GM21526 (cell line): Measurements from ENCODE around the gene SPAG17.

Experiments used
- ATAC-seq: cut with Tn5 transposase; IDR thresholded peaks from one replicate; pipeline ENCODE4 v1.9.1; 2021; ENCODE audit warnings: moderate library complexity; ENCODE audit not compliant: unreplicated experiment, low FRiP score

SPAG17 gene

DNA sequence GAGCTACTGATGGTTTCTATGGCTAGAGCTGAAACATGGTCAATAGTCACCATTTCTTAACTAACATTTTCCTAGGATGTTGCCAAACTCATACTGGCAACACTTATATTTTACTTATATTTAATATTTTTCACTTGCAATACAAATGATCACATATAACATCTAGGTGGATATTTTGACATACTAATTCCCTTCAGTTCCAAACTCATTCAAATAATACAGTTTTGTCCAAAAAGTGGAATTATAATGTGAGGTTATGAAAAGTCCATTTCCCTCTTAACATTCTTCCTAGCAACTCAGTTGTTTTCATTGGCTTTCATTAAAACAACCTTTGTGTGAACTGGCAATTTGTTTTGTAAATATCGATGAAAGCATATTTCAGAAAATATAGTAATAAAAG is 16.0 kb downstream of the SPAG17 start:
- no peak for ATAC-seq

DNA sequence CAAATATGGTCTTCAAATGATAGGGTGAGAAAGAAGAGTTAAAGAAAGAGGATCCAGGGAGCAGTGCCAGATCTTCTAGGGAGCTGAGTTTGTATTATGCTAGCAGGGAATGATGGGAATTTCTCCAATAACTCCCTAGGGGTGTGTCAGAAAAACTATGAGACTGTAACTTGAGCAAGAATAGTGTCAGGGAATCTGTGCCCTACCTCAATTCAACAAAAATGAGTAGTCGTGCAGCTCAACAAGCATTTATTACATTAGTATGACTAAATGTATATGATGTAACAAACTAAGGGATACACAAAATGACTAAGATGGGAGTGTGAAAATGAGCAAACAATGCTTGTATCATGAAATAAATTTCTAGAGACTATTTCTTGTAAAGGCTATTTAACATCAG is 24.2 kb downstream of the SPAG17 start:
- no peak for ATAC-seq

DNA sequence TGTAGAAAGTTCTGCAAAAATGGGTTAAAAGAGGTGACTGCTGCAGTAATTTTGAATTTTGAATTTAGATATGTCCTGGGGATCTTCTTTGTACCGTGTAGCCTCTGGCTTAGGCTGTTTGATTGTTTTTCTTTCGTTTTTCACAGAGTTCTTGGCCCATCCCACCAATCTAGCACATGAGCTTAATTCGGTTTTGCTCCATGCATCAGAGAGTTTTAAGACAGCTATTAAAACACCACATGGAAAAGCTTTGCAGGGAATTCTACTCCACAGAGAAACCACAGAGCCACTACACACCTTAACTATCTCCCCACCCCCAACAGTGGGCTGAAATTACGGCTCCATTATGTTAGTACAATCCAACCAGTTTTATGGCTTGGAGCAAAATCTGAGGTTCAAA is 25.5 kb downstream of the SPAG17 start:
- no peak for ATAC-seq

DNA sequence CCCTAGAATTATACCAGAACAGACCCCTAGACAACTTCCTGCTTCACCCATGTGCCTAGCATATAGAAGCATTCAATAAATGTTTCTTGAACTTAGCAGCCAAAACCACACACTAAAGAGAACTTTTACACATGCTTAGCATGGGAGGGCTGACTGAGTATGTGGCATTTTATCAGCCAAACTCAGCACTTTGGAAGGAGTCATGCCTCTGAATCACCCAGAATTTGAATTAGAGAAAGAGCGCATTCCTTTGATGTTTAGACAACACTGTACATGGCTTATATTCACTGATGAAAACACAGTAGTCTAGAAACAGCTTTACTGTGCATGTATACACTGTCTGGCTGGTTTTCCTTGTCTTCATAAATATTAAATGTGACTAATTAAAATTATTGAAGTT is 26.1 kb downstream of the SPAG17 start:
- ATAC-seq: no peak

DNA sequence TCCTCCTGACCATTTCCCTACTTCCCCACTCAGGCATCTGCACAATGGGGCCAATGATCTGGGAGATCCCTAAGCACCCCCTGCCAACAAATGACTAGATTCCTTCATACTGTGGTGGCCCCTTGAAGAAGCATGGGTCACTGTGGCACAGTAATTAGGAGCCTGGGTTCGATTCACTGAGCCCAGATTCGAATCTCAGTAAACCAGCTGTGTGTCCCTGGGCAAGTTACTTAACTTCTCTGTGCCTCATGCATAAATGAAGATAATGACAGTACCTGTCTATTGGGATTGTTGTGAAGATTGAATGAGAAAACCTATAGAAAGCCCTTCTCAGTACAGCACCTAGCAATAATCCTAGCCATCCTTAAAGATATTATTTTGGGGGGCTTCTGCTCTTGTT is 27.5 kb downstream of the SPAG17 start:
- ATAC-seq: no peak

DNA sequence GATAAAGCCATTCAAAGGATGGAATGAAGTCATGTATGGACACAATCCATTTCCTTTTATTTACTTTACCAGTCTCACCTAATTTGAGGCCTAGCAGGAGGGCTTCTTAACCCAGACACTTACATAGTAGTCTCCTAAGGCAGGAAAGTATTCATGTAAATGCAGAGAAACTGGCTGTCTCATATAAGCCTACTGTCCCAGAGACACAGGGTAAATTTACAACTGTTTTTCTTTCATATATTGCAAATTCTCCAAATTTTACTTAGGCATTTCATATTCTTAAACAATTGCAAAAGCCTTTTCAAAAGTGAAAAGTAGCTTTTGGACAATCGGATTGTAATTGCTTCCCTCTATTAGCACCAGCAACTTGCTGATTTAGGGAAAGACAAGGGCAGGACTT is 29.9 kb downstream of the SPAG17 start:
- ATAC-seq: no peak

DNA sequence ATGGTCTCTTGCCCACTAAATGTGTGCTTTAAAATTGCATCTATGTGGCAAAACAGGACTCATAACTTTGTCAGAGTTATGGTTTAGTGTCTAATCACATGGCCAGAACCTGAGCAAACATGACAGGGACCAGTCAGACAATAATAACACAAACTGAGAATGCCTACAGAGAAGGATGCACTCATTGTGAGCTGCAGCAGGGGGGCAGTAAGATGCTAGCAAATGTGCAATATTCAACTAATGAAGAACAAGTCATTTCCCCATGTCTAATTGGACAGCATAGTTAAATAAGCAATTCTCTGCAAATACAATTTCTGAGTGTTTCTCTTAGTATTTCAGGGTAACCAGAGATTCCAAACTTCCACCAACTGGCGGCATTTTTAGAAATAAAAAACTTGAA is 30.8 kb downstream of the SPAG17 start:
- ATAC-seq: no peak

DNA sequence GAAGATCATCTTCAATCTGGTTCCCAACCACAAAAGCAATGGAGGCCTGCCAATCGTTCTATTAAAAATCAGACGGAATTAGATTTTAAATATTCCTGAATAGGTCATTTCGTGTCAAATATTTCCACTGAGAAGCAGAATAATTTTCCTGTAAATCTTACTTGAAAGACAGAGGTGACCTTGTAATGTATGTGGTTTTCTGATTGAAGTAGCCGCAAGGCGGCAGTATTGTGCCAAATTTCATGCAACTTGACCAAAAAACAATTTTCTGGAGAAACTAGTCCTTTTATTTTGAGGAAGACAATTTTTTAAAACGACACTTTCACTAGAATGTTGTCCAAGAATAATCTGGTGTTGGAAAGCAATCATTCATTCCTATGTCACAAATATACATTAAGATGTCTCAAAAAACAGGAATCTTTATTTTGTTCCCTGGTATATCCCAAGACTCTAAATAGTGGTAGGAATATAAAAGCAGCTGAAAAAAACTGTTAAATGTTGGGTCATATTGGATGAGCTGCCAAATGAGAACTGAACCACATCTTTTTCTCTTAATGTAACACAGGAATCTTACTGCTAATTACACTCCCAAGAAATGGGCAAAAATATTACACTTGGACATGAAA is 33.6 kb downstream of the SPAG17 start:
- ATAC-seq: no peak

DNA sequence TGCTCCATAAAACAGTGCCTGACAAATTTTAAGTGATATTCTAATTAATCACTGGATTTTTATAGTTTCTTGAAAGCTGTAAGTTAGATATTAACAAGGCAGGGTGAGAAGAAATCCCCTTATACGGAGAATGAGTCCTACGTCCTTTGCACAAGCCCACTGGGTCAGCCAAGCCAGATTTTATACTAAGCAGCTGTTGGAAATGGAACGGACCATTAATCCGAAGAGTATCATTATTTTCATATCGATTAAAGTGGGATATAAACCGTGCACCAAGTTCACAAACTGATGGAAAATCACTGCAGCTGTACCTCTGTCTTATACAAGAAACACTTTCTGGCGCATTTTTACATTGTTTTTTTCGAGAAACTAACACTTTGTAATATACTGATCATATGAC is 35.2 kb downstream of the SPAG17 start:
- ATAC-seq: no peak

DNA sequence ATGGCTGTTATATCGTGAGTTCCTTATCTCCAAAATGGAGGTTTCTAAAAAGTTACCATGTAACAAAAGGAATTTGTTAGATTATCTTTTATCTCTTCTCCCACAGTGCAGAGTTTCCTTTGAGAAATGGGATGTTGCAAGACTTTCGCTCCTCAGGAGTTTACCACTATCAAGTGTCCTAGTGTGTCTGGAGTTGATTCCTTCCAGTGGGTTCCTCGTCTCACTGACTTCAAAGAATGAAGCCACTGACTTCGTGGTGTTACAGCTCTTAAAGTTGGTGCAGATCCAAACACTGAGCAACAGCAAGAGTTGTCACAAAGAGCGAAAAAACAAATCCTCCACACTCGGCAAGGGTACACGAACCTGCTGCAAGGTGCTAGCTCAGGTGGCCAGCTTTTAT is 37.0 kb downstream of the SPAG17 start:
- no peak for ATAC-seq

DNA sequence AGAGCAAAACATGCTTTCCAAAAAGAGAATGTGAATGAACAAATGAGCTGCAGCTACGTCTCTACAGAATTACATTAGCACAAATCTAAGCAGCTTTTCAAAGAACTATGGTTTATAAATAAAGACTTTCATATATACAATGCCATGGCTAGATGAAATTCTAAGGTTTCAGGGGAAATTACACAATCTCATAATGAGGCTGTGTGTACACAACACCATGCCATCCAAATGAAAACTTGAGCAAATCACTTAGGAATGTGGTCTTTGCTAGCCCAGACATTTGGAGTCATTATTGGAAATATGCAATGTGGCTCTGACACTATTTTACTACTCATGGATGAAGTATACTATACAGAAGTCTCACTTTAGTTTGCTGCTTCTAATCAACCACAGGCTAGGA is 37.5 kb downstream of the SPAG17 start:
- no peak for ATAC-seq

DNA sequence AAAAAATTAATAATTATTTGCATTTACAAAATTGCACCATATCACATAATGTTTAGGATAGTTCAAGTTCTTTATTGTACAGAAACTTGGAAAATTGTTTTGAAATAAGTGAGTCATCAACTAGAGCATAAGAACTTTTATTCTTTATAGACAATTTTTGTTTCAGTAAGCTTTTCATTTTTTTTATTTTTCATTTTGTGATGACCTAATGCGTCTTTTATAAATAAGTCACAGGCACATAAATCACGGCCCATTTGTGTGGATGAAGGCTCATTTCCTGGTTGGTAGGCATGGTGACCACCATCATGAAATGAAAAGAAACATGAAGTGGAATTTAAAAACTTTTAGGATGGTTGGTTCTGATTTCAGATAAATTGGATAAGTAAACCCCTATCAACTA is 39.3 kb downstream of the SPAG17 start:
- no peak for ATAC-seq

DNA sequence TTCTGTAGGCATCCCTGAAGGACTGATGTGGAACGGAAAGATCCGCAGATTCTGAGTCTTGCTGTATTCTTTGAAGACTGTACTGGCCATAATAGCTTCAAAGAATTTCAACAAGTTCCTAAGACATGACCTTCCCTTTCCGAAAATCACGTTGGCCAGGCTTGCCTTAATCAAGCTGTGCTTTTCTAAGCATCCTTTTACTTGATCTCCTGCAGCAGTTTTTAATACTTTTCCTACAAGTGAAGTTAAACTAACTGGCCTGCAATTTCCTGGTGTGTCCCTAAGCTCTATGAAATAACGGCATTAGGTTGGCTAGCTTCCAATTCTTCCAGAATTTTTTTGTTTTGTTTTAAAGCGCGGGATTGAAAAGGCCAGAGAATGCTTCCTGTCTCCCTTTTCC is 40.3 kb downstream of the SPAG17 start:
- no peak for ATAC-seq

DNA sequence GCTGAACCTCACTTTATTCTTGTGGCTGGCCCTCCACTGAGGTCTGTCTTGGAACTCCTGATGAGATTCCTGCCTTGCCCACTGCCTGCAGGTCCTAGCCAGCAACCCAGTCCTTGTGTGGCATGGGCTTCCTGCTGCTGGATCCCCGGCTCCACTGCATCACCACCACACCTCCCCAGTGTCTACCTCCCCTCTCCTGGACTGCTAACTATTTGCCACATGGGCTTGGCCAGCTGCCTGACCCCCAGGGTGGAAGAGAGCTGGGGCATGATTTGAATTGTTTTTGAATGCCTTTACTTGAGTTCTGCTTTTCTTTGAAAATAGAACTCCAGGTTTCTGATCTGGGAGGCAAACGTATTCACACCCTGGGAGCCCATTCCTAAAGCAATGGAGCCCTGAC is 41.2 kb downstream of the SPAG17 start:
- ATAC-seq: no peak

DNA sequence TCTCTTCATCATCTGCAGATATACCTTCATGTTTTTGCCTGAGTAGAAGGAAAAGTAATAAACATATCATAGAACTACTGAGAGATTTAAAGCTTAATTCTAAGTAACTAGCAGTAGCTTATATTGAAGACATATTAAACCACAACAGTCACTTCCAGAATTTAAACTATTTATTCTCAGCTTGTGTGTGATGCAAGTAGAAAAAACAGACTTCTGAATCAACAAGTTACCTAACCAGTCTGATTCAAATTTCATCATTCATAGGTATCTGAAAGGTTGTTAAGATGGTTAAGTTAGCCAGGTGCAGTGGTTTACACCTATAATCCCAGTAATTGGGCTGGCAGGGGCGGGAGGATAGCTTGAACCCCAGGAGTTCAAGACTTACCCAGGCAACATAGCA is 41.9 kb downstream of the SPAG17 start:
- ATAC-seq: no peak

DNA sequence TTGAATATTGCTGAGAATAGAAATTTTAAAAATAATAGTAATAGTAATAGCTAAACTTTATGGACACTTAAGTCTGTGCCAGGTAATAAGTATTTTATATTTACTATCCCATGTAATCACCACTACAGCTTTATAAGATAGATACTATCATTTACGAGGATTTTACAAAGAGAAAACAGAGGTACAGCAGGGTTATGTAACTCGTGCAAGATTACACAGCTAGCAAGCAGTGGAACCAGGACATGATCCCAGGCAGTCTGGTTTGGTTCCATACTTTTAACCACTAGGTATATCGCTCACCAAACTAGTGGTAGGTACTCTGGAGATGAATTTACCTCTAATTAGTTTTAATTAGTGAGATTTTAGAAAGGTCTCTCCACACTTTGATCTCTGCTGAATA is 42.5 kb downstream of the SPAG17 start:
- no peak for ATAC-seq

DNA sequence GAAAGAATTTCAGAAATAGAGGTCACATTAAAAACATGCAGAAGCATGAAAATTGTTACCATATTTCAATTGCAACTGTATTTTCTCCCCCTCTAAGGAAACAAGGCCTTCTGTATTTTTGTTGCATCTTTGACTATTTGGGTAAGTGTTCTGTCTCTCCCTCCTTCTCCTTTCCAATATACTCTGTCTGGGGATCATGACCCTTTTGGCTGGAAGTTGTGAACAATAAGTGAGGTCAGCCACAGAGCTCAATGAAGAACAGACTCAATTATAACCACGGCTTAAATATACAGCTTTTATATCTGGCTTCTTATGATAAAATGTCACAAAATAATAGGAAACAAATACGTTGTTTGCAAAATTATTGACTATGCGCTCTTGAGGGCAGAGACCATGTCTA is 47.1 kb downstream of the SPAG17 start:
- no peak for ATAC-seq

DNA sequence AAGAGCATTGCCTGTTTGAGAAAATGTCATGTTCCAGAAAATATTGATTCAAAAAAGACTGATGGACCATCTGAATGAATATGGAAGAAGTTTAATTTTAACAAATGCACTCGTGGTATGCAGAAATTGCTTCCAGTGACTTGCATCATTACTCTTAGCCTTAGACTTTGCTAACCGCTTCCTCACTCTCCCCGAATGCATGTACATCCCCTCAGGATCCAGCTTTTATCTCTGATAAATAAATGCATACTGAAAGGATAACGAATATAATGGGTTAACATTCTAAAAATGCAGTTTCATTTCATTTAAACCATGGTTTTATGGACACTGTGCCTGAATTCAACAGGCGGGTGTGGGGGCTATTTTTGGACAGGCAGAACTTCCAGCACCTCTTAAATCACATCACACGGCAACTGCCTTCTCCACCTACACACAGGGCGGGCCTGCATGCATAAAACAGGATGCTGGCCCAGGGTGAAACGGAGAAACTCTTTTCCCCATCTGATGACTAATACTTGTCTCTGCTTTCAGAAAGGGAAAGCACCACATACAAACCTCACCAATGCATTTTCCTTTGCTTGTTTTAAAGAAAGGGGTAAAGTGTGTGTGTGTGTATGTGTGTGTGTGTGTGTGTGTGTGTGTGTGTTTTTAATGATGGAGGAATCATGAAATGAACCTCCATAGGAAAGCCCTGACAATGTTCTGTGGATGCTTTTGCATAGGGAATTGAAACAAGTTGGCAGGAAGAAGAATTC is 48.7 kb downstream of the SPAG17 start:
- ATAC-seq: peak; percentile 99

DNA sequence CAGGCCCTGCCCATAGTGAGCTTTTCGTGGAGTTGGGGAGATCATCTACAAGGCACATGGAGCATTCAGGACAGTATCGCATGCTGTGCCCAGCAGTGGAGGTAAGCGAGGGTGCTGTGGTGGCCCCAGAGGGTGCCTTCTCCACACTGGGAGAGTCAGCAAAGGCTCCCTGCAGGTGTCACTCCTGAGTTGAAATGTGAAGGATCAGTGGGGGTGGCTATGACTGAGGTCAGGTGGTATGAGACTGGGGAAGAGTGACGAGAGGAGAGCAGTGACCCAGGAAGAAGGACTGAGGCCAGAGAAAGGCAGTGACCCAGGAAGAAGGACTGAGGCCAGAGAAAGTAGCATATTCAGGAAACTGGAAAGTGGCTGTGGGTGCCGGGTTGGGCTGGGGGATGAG is 53.0 kb downstream of the SPAG17 start:
- ATAC-seq: no peak

DNA sequence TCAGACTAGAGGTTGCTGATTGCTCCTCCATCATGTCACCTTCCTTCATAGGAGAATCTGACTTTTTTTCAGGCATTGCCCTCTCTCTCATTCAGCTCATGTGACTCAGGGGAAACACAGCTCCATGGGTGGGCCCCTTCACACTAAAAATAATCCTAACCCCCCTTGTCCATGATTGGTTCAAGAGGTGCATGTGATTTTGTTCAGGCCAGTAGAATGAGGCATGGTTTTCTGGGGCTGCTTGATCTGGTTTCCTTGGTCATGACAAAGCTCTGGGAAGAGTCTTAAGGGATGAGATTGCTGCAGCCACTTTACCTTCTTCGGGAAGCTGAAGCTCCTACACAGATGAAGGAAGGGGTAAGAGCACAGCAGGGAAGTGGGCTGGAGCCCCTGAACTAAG is 56.3 kb downstream of the SPAG17 start:
- no peak for ATAC-seq

DNA sequence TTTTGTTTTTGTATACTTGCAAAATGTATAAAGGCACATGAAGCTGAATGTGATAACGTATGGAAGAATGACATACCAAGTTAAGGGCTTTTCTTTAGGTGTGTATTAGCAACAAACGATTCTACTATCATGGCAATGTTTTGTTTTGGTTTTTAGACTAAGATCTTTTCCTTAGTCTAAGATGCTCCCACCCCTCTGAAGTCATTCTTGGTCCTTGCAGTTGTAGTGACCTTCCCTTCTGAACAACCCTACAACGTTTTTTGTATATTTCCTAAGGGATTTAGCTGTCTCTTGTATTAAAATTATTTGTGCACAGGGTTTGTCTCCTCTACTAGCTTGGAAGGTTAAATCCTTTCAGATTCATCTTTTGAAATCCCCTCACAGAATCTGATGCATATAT is 61.0 kb downstream of the SPAG17 start:
- no peak for ATAC-seq

DNA sequence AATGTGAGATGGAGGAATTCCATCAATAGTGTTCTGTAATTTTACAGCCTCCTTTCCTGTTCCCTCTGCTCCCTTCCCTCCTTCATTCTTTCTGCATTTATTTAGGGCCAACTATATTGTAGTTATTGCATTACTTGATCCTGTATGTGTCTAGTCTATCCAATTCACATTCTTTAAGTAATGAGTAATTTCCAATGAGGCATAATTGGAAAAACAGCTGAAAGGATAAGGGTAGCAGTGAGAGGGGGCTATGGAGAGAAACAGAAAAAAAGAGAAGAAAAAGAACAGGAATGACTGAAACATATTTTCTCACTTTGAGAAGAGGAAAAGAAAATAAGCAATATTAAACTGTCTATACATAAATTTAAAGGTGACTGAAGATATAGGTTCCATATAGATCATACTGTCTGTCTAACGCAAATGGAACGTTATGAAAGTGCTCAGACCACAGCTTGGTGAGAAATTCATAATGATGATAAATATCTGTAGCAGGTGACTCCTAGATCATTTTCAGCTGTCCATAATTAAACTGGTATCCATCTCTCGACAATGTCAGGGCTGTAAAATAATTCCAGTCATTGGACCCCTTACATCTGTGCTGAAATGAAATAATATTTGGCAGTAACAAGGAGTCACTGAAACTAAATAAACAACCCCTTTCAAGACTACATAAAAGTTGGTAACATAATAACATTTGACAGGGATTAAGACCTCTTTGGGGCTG is 61.8 kb downstream of the SPAG17 start:
- ATAC-seq: no peak
